PC-9 (cell line): ENCODE results near the gene UBN1. TPM values are rescaled to one million over a fixed set of nuclear protein-coding genes. Genes with fewer than 3 reads are reported as not detected.

Source experiments
- BruUV-seq: library from RNA; stranded (reverse); fragments of 400-500 nt; replicated peaks from 2 replicates; lab custom pipeline; 2021; lab: Mats Ljungman, UMichigan
- CTCF ChIA-PET: fragments of 300-600 bp; sonication (Branson Sonifier 250); formaldehyde crosslinking; loops from one replicate; lab custom pipeline; 2022; ENCODE audit warnings: antibody characterized with exemption; lab: Charles Lee
- POLR2A ChIA-PET: fragments of 300-600 bp; sonication (Branson Sonifier 250); formaldehyde crosslinking; loops from one replicate; lab custom pipeline; 2022; ENCODE audit warnings: antibody characterized with exemption; ENCODE audit not compliant: unreplicated experiment; lab: Charles Lee
- DNase-seq, 2 experiments: peaks; one replicate each; pipeline versions ENCODE4 v3.0.0 to v3.0.0-alpha.2; 2015 to 2022; ENCODE audit warnings: mixed read lengths in 1 of 2
- H2AFZ ChIP-seq: fragments of 200-600 bp; sonication (generic); 2 replicates; pipeline ENCODE4 v1.8.1; 2017; ENCODE audit warnings: antibody characterized with exemption
- H3F3A ChIP-seq: fragments of 200-600 bp; sonication (generic); 2 replicates; pipeline ENCODE4 v1.8.1; 2017; ENCODE audit warnings: antibody characterized with exemption, mild to moderate bottlenecking, low read depth; ENCODE audit not compliant: insufficient read depth
- H3K27ac ChIP-seq: fragments of 200-600 bp; sonication (generic); 2 replicates; pipeline ENCODE4 v1.6.1; 2016; ENCODE audit warnings: mixed run types
- H3K27me3 ChIP-seq: fragments of 200-600 bp; sonication (generic); 2 replicates; pipeline ENCODE4 v1.6.1; 2016; ENCODE audit warnings: low read depth, mixed run types; ENCODE audit not compliant: insufficient read depth
- H3K36me3 ChIP-seq: fragments of 200-600 bp; sonication (generic); 2 replicates; pipeline ENCODE4 v1.6.1; 2016; ENCODE audit warnings: low read depth, mixed run types
- H3K4me1 ChIP-seq: fragments of 200-600 bp; sonication (generic); replicated peaks from 2 replicates; pipeline ENCODE4 v1.6.1; 2016; ENCODE audit warnings: mixed run types; ENCODE audit not compliant: insufficient read depth
- H3K4me2 ChIP-seq: fragments of 200-600 bp; sonication (generic); 2 replicates; pipeline ENCODE4 v1.6.1; 2017; ENCODE audit warnings: mixed run types
- H3K4me3 ChIP-seq: fragments of 200-600 bp; sonication (generic); 2 replicates; pipeline ENCODE4 v1.6.1; 2016; ENCODE audit warnings: mixed run types
- H3K79me2 ChIP-seq: fragments of 200-600 bp; sonication (generic); 2 replicates; pipeline ENCODE4 v1.6.1; 2017; ENCODE audit warnings: low read depth, mixed run types
- H3K9me2 ChIP-seq: fragments of 200-600 bp; sonication (generic); 2 replicates; pipeline ENCODE4 v1.8.1; 2017; ENCODE audit warnings: mild to moderate bottlenecking; ENCODE audit not compliant: insufficient read depth
- H3K9me3 ChIP-seq: fragments of 200-600 bp; sonication (generic); 2 replicates; pipeline ENCODE4 v1.8.1; 2016; ENCODE audit warnings: low read depth; ENCODE audit not compliant: insufficient read depth
- H4K20me1 ChIP-seq: fragments of 200-600 bp; sonication (generic); 2 replicates; pipeline ENCODE4 v1.8.1; 2017; ENCODE audit not compliant: insufficient read depth
- EZH2 ChIP-seq: fragments of 200-600 bp; sonication (generic); IDR thresholded peaks from 2 replicates; pipeline ENCODE4 v1.8.0; 2017; ENCODE audit warnings: antibody characterized with exemption, low read depth
- intact Hi-C: fragments of 100-400 bp; cut with micrococcal nuclease; formaldehyde crosslinking; loops from one replicate; pipeline ENCODE4 v1.10.0; 2022; ENCODE audit not compliant: unreplicated experiment
- total RNA-seq: library from RNA; stranded (reverse); gene quantifications from 2 replicates; pipeline ENCODE4 v1.2.3, GENCODE V29; 2021
- TF ChIP-seq, protein P1 (sequence below): fragments of 200-600 bp; sonication (generic); conservative IDR thresholded peaks from 2 replicates; pipeline ENCODE4 v1.6.1; 2017; ENCODE audit warnings: mixed run types, antibody characterized with exemption, mild to moderate bottlenecking, moderate library complexity

Gene UBN1
- total RNA-seq, 1 experiment from 2014 or later: 44.1 TPM

DNA sequence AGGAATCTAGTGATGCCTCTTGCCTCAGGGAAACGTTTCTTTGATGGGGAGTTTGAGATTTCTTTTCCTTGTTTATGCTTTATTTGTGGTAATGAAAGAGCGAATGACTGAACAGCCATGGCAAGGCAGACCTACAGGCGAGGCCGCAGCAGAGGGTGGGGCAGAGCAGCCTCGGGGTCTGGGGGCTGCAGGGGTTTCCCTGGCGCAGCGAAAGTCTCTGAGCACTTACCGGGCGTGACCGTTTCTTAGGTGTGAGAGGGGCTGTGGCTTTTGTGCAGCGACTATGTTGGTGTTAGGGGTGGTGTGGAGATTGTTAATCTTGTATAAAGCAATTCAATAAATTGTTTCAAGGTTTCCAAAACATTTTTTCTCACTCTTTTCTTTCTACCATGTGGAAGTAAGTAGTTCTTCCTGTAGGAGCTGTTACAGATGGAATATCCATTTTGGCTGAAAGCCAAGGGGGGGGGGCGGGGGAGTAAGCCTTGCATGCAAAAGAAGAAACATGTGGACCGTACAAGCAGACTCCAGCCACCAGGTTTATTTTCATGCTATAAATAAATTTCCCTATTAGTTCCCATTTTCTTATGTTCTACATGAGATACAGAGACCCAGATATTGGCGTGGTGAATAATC, 34.8 kb downstream of the UBN1 start:
- H3K36me3 ChIP-seq: peaks cover 54% of the 10 kb centered on the region
- peaks cover 31% of the 10 kb centered on the region for H3K4me1 ChIP-seq
- intact Hi-C loops: loop anchor here (1.0 to 2.0 kb wide), 6 partner anchors 31 to 75 kb away; partner anchors contain the start of genes GLYR1, PPL and UBN1
- peak overlapping the region; percentile 34; the same call in 1 of the 2 replicates for H3K4me2 ChIP-seq
- ChIA-PET CTCF (no interaction called here), POLR2A (no interaction called here)
- peak overlapping the region; percentile 53 for H3K27ac ChIP-seq
- H4K20me1 ChIP-seq: peaks cover 47% of the 10 kb centered on the region
- TF ChIP-seq, protein P1, sequence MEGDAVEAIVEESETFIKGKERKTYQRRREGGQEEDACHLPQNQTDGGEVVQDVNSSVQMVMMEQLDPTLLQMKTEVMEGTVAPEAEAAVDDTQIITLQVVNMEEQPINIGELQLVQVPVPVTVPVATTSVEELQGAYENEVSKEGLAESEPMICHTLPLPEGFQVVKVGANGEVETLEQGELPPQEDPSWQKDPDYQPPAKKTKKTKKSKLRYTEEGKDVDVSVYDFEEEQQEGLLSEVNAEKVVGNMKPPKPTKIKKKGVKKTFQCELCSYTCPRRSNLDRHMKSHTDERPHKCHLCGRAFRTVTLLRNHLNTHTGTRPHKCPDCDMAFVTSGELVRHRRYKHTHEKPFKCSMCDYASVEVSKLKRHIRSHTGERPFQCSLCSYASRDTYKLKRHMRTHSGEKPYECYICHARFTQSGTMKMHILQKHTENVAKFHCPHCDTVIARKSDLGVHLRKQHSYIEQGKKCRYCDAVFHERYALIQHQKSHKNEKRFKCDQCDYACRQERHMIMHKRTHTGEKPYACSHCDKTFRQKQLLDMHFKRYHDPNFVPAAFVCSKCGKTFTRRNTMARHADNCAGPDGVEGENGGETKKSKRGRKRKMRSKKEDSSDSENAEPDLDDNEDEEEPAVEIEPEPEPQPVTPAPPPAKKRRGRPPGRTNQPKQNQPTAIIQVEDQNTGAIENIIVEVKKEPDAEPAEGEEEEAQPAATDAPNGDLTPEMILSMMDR: no peak
- no peak for TF ChIP-seq EZH2
- peaks cover 62% of the 10 kb centered on the region for H3F3A ChIP-seq
- H3K27me3 ChIP-seq: no peaks in the 10 kb centered on the region
- H3K4me3 ChIP-seq: no peak overlapping the region
- no peak overlapping the region for H2AFZ ChIP-seq
- no peaks in the 10 kb centered on the region for H3K79me2 ChIP-seq
- H3K9me2 ChIP-seq: no peaks in the 10 kb centered on the region
- BruUV-seq: no TSS peak
- no peak for DNase-seq
- H3K9me3 ChIP-seq: no peaks in the 10 kb centered on the region

- Histone ChIP-seq H3K4me3 (no peak overlapping the region), H2AFZ (no peak overlapping the region), H3K27ac (peak overlapping the region; percentile 53), H3K9me3 (no peaks in the 10 kb centered on the region), H3K36me3 (peaks cover 55% of the 10 kb centered on the region), H4K20me1 (peaks cover 47% of the 10 kb centered on the region), H3K27me3 (no peaks in the 10 kb centered on the region), H3K4me2 (peak overlapping the region; percentile 34; the same call in 1 of the 2 replicates), H3K79me2 (no peaks in the 10 kb centered on the region), H3K4me1 (peaks cover 27% of the 10 kb centered on the region), H3K9me2 (no peaks in the 10 kb centered on the region), H3F3A (peaks cover 60% of the 10 kb centered on the region)
- CTCF ChIA-PET: no interaction called here
- POLR2A ChIA-PET: no interaction called here
- peak; percentile 93 for DNase-seq
- intact Hi-C loops: loop anchor here (1.0 to 2.0 kb wide), 6 partner anchors 30 to 74 kb away; partner anchors contain the start of genes GLYR1, PPL and UBN1
- TF ChIP-seq, protein P1: no peak
- no peak for TF ChIP-seq EZH2
- no TSS peak for BruUV-seq
These were observed 35.5 kb downstream of the UBN1 start for GRCh38 chr16:4882633-4883285.

GRCh38 chr16:4883501-4883900, 36.2 kb downstream of the UBN1 start:
- POLR2A ChIA-PET: no interaction called here
- intact Hi-C loops: loop anchor here (2.0 kb wide), 4 partner anchors 29 to 73 kb away; partner anchors contain the start of genes GLYR1, PPL and UBN1

More at GRCh38 chr16:4883501-4883900, 36.2 kb downstream of the UBN1 start:
- CTCF ChIA-PET: interaction anchor here (0.7 kb wide), 1 partner anchor 143 kb away, joined by 3 read pairs; no protein-coding TSS in a partner anchor
- H3K27ac ChIP-seq: no peak overlapping the region
- H3K27me3 ChIP-seq: no peaks in the 10 kb centered on the region
- peaks cover 47% of the 10 kb centered on the region for H4K20me1 ChIP-seq
- H3F3A ChIP-seq: peaks cover 62% of the 10 kb centered on the region
- peaks cover 57% of the 10 kb centered on the region for H3K36me3 ChIP-seq
- no TSS peak for BruUV-seq
- no peak overlapping the region for H3K4me3 ChIP-seq
- H2AFZ ChIP-seq: no peak overlapping the region
- H3K4me1 ChIP-seq: peaks cover 27% of the 10 kb centered on the region
- no peak overlapping the region for H3K4me2 ChIP-seq
- DNase-seq: no peak
- no peaks in the 10 kb centered on the region for H3K9me3 ChIP-seq
- H3K9me2 ChIP-seq: no peaks in the 10 kb centered on the region
- H3K79me2 ChIP-seq: no peaks in the 10 kb centered on the region
- TF ChIP-seq, protein P1: no peak
- no peak for TF ChIP-seq EZH2
